HepG2 (cell line): Measurements from ENCODE around the gene GNGT2.

ENCODE experiments used
- ATF5 ChIP-seq: sonication (generic); formaldehyde crosslinking; IDR thresholded peaks from 2 replicates; pipeline ENCODE4 v1.4.0; 2020; ENCODE audit warnings: mild to moderate bottlenecking, low read depth, missing genetic modification reagents
- TBX2 ChIP-seq: sonication (generic); formaldehyde crosslinking; IDR thresholded peaks from 2 replicates; pipeline ENCODE4 v1.5.0; 2020; ENCODE audit warnings: missing genetic modification reagents, mild to moderate bottlenecking, borderline replicate concordance
- ZBTB1 ChIP-seq: sonication (generic); formaldehyde crosslinking; IDR thresholded peaks from 2 replicates; pipeline ENCODE4 v1.4.0; 2020; ENCODE audit warnings: missing genetic modification reagents, borderline replicate concordance
- ZNF777 ChIP-seq: sonication (generic); formaldehyde crosslinking; IDR thresholded peaks from 2 replicates; pipeline ENCODE4 v1.4.0; 2020; ENCODE audit warnings: missing genetic modification reagents
- TF ChIP-seq, protein P1 (sequence below): sonication (generic); formaldehyde crosslinking; IDR thresholded peaks from 2 replicates; pipeline ENCODE4 v1.5.0; 2020; ENCODE audit warnings: mild to moderate bottlenecking, missing genetic modification reagents, moderate library complexity

DNA sequence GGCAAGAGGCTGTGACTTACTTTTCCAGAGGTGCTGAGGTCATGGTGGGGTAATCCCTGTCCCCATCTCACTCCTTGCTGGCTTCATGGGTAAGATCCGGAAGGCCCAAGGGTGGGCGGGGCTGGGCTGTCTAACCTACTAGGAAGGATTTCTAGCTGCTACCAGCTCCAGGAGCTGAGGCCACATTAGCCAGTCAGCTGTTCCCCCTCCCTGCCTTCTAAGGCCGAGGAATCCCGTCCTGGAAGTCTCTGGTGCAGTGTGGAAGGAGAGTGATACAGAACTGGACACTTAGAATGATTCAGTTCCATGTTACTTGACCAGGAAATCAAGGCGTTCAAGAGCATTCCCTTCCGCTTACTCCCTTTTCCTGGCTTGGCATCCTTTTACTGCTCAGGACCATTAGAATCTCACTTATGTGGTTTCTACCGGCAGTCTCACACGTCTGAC is 8.9 kb downstream of the GNGT2 start:
- TF ChIP-seq TBX2 (CRISPR knock-in tag) (no peak), ZNF777 (CRISPR knock-in tag) (no peak), ZBTB1 (CRISPR knock-in tag) (no peak), ATF5 (CRISPR knock-in tag) (no peak)
- TF ChIP-seq, protein P1, sequence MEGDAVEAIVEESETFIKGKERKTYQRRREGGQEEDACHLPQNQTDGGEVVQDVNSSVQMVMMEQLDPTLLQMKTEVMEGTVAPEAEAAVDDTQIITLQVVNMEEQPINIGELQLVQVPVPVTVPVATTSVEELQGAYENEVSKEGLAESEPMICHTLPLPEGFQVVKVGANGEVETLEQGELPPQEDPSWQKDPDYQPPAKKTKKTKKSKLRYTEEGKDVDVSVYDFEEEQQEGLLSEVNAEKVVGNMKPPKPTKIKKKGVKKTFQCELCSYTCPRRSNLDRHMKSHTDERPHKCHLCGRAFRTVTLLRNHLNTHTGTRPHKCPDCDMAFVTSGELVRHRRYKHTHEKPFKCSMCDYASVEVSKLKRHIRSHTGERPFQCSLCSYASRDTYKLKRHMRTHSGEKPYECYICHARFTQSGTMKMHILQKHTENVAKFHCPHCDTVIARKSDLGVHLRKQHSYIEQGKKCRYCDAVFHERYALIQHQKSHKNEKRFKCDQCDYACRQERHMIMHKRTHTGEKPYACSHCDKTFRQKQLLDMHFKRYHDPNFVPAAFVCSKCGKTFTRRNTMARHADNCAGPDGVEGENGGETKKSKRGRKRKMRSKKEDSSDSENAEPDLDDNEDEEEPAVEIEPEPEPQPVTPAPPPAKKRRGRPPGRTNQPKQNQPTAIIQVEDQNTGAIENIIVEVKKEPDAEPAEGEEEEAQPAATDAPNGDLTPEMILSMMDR (CRISPR knock-in tag): no peak
